ENCODE measurements around the gene GNA14. TPM values are rescaled to one million over a fixed set of nuclear protein-coding genes. Genes with fewer than 3 reads are reported as not detected.

Gene GNA14
- total RNA-seq, 1 donor from 2014 or later = not detected

DNA sequence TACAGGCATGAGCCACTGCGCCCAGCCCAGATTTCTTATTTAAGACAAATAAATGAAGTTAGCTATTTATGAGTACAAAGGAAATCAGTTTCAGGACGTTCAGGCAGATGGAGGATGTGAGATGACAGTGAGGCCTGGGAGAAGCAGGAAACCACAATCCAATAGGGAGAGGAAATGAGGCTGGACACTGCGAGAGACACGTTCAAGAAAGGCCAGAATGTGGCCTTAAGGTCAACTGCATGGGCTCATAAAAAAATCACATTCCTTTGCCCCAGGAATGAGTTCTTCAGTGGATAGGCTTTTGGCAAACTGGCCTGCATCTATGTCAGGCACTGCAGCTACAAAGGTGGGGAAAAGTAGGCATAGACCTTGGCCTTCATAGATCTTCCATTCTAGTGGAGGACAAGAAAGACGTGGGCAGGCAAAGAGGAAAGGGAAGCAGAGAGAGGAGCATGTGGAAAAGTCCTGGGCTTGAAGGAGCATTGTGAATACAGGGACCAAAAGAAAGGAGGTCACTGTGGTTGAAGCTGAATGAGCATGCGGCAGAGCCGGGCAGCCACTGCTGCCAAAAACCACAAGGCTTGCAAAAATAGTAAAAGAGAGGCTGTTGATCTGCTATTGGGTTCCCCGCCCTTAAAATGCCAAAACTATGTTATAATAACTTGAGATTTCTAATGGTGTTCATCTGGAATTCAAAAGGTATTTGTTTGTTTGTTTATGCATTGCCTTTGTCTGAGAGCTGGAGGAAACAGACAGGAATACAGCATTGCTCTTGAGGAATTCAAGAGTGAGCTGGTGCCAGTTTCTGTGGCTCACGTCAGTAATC is 133.0 kb downstream of the GNA14 start:
- Mint-ChIP-seq H3K4me3 (ENCODE audit: unreplicated experiment) (no peak overlapping the region), H3K36me3 (ENCODE audit: unreplicated experiment) (no peaks in the 10 kb centered on the region), H3K9me3 (ENCODE audit: unreplicated experiment) (no peaks in the 10 kb centered on the region), H3K4me1 (ENCODE audit: unreplicated experiment) (peaks cover 30% of the 10 kb centered on the region), H3K27me3 (ENCODE audit: unreplicated experiment) (no peaks in the 10 kb centered on the region), H3K27ac (ENCODE audit: unreplicated experiment) (peak overlapping the region; percentile 55)
- TF ChIP-seq, protein P1, sequence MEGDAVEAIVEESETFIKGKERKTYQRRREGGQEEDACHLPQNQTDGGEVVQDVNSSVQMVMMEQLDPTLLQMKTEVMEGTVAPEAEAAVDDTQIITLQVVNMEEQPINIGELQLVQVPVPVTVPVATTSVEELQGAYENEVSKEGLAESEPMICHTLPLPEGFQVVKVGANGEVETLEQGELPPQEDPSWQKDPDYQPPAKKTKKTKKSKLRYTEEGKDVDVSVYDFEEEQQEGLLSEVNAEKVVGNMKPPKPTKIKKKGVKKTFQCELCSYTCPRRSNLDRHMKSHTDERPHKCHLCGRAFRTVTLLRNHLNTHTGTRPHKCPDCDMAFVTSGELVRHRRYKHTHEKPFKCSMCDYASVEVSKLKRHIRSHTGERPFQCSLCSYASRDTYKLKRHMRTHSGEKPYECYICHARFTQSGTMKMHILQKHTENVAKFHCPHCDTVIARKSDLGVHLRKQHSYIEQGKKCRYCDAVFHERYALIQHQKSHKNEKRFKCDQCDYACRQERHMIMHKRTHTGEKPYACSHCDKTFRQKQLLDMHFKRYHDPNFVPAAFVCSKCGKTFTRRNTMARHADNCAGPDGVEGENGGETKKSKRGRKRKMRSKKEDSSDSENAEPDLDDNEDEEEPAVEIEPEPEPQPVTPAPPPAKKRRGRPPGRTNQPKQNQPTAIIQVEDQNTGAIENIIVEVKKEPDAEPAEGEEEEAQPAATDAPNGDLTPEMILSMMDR (IDR thresholded peaks at IDR 0.05) = no peak
- no peak for DNase-seq (ENCODE audit: extremely low spot score, unreplicated experiment)

- TF ChIP-seq, protein P1 (IDR thresholded peaks at IDR 0.05) = no peak
- no peak for DNase-seq (ENCODE audit: extremely low spot score, unreplicated experiment)
- peaks cover 30% of the 10 kb centered on the region for H3K4me1 Mint-ChIP-seq (ENCODE audit: unreplicated experiment)
- no peaks in the 10 kb centered on the region for H3K9me3 Mint-ChIP-seq (ENCODE audit: unreplicated experiment)
- no peaks in the 10 kb centered on the region for H3K36me3 Mint-ChIP-seq (ENCODE audit: unreplicated experiment)
- H3K27ac Mint-ChIP-seq (ENCODE audit: unreplicated experiment) = no peak overlapping the region
- no peaks in the 10 kb centered on the region for H3K27me3 Mint-ChIP-seq (ENCODE audit: unreplicated experiment)
- H3K4me3 Mint-ChIP-seq (ENCODE audit: unreplicated experiment) = no peak overlapping the region
These were observed 134.7 kb downstream of the GNA14 start for GRCh38 chr9:77513457-77513856.

- H3K27ac Mint-ChIP-seq (ENCODE audit: unreplicated experiment) = no peak overlapping the region
- no peak for DNase-seq (ENCODE audit: extremely low spot score, unreplicated experiment)
- H3K4me3 Mint-ChIP-seq (ENCODE audit: unreplicated experiment) = no peak overlapping the region
- no peaks in the 10 kb centered on the region for H3K27me3 Mint-ChIP-seq (ENCODE audit: unreplicated experiment)
- H3K4me1 Mint-ChIP-seq (ENCODE audit: unreplicated experiment) = peaks cover 35% of the 10 kb centered on the region
- no peaks in the 10 kb centered on the region for H3K36me3 Mint-ChIP-seq (ENCODE audit: unreplicated experiment)
- H3K9me3 Mint-ChIP-seq (ENCODE audit: unreplicated experiment) = no peaks in the 10 kb centered on the region
- TF ChIP-seq, protein P1 (IDR thresholded peaks at IDR 0.05) = no peak
These were observed 135.2 kb downstream of the GNA14 start for GRCh38 chr9:77512876-77513275.

DNA sequence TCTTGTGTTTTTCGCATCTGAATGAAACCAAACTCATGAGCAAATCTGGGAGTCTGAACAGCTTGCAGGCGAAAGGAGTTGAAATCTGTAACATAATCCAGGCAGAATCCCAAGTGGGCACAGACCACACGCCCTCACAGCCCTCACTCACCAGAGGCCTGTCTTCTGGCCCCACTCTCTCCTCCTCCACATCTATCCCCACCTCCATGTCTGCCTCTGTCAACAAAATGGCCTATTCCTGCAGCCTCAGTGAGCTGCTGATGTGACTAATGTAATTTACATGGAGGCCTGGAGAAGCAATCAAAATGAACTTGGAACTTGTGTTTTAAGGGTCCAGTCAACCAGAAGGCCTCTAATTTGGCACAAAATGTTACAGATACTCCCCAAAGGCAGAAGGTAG is 136.6 kb downstream of the GNA14 start:
- Mint-ChIP-seq H3K9me3 (ENCODE audit: unreplicated experiment) (no peaks in the 10 kb centered on the region), H3K4me1 (ENCODE audit: unreplicated experiment) (peaks cover 49% of the 10 kb centered on the region), H3K36me3 (ENCODE audit: unreplicated experiment) (no peaks in the 10 kb centered on the region), H3K27ac (ENCODE audit: unreplicated experiment) (no peak overlapping the region), H3K4me3 (ENCODE audit: unreplicated experiment) (no peak overlapping the region), H3K27me3 (ENCODE audit: unreplicated experiment) (no peaks in the 10 kb centered on the region)
- TF ChIP-seq, protein P1 (IDR thresholded peaks at IDR 0.05) = no peak
- no peak for DNase-seq (ENCODE audit: extremely low spot score, unreplicated experiment)

GRCh38 chr9:77510666-77511065 is 137.5 kb downstream of the GNA14 start:
- no peak for DNase-seq (ENCODE audit: extremely low spot score, unreplicated experiment)
- H3K36me3 Mint-ChIP-seq (ENCODE audit: unreplicated experiment) = no peaks in the 10 kb centered on the region
- H3K27ac Mint-ChIP-seq (ENCODE audit: unreplicated experiment) = no peak overlapping the region
- TF ChIP-seq, protein P1 (IDR thresholded peaks at IDR 0.05) = no peak
- H3K4me3 Mint-ChIP-seq (ENCODE audit: unreplicated experiment) = no peak overlapping the region
- no peaks in the 10 kb centered on the region for H3K27me3 Mint-ChIP-seq (ENCODE audit: unreplicated experiment)
- peaks cover 51% of the 10 kb centered on the region for H3K4me1 Mint-ChIP-seq (ENCODE audit: unreplicated experiment)
- no peaks in the 10 kb centered on the region for H3K9me3 Mint-ChIP-seq (ENCODE audit: unreplicated experiment)
